ENCODE results near the gene SLFN11.

- TF ChIP-seq CTCF (IDR thresholded peaks at IDR 0.05): no peak
- no peak for TF ChIP-seq EZH2 (IDR thresholded peaks at IDR 0.05)
- TF ChIP-seq EZH2phosphoT487 (IDR thresholded peaks at IDR 0.05): no peak
Observed at GRCh38 chr17:35350493-35350892, 22.9 kb downstream of the SLFN11 start.

All from neural progenitor cell (in vitro differentiated cells).